DMS79 treated with DMSO at 0.1 percent for 48 hours (cell line): ENCODE data around the gene MGMT.

Experiments used
- DNase-seq: peaks from one replicate; lab custom pipeline; 2025; lab: John Stamatoyannopoulos, UW

MGMT gene

GRCh38 chr10:129520440-129521080 is 53.5 kb downstream of the MGMT start:
- no peak for DNase-seq

DNA sequence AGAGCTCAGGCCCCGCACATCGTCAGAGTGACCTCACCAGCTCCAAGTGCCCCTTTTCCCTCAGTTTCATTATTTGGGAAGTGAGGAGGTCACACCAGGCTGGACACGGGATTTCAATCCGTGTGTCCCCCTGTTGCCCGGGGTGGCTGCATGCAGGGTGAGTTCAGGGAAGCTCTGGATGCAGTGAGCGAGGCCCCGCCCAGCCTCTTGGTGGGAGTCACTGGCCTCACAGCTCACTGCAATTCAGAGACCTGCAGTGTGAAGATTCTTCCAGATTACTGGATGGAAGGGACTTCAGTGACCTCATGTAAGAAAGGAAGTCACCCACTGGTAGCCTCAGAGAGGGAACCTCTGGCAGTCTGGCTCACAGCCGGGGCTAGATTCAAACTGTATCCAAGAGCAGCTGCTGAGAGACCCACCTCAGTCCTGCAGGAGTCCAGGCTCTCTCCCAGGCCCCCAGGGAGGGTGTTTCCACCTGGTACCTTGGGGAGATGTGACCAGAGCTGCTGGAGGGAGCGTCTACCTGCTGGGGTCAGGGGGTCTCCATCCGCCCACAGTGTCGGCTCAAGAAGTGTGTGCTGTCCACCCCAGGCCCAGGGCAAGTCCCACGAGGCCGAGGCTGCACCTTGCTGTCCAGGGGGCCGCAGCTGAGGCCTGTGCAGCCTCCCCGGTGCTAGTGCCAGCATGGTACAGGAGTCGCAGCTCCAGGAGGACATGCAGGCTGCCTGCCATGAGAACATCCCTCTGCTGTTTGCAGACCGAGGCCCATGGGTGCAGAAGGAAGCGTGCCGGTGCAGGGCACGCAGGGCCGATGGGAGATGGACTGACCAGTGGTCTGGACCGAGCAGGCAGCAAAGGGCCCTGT is 54.4 kb downstream of the MGMT start:
- DNase-seq = no peak

GRCh38 chr10:129522041-129522585 is 55.1 kb downstream of the MGMT start:
- no peak for DNase-seq

- DNase-seq = no peak
These were observed 56.1 kb downstream of the MGMT start for GRCh38 chr10:129523031-129523722.

- DNase-seq = no peak
These were observed 56.8 kb downstream of the MGMT start for GRCh38 chr10:129523723-129524316.

DNA sequence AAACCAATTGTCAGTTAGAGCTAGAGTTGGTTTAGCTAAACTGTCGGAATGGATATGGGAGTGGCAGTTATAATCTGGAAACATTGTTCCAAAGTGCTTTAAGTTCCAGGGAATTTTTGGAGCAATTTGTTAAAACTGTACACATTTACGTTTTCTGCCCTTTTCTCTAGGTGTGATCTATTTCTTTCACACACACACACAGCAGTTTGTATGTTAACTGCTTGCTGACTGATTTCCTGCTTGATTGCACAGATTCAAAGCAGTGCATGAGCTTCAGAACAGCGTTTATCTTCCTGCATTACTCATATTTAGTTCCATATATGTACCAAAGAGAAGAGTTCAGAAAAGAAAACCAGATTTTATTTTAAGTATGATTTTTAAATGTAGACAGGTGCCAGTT is 57.9 kb downstream of the MGMT start:
- DNase-seq = no peak

DNA sequence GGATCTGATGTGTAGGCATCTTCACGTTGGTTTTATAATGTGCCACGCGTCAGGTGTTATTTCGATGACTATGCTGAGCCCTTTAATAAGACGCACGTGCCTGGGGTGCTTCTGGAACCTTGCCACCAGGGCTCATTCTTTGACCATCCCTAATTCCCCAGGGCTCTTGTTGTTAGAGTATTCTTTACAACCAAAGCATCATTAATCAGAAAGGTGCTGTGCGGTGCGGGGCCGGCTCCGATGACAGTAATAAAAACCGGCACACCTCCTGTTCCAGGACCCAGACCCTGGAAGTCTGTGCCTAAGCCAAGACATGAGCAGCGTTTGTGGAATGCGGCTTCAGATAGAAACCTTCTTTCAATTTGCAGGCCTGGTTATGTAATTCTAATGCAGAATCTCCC is 58.4 kb downstream of the MGMT start:
- no peak for DNase-seq

DNA sequence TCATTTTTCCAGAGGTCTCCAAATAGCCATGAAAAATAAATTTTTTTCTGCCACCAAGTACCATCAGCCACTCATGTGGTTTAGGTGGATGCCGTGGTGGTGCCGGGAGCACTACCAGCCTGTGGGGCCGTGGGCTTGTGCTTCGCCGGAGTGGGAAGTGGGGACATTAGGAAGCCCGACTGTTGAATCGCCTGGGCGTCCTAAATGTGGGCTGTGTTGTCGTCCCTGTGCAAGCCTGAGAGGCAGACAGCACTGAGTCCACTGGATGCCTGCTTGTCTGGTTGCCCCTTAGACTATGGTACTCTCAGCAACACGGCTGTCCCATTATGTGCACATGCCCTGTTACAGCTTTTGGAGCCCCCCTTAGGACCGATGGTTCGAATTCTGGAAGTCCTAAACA is 59.9 kb downstream of the MGMT start:
- no peak for DNase-seq

DNA sequence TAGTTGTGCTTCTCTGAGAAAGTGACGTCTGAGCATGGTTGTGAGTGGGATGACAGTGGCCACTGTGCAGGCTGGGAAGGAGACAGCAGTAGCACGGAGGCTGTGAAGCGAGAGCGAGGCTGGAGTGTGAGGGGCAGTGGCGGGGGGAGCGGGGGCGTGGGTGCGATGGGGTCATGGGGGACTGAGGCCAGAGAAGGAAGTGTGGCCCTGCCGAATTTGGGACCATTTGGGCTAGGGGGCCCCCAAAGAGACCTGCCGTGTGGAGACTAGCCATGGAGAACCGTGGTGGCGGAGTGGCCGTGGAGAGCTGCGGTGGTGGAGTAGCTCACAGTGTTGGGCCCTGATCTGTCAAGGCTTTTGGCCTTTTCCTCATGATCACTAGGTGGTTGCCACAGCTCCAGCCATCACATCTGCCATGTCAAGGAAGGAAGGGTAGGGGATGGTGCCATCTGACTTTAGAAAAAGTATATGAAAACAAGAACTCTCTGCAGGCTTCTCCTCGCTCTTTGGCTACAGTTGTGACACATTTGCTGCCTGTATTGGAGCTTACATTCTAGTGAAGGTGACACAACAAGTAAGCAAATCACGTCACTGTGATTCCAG is 61.4 kb downstream of the MGMT start:
- DNase-seq = no peak

GRCh38 chr10:129530581-129530980 is 63.5 kb downstream of the MGMT start:
- DNase-seq = no peak

DNA sequence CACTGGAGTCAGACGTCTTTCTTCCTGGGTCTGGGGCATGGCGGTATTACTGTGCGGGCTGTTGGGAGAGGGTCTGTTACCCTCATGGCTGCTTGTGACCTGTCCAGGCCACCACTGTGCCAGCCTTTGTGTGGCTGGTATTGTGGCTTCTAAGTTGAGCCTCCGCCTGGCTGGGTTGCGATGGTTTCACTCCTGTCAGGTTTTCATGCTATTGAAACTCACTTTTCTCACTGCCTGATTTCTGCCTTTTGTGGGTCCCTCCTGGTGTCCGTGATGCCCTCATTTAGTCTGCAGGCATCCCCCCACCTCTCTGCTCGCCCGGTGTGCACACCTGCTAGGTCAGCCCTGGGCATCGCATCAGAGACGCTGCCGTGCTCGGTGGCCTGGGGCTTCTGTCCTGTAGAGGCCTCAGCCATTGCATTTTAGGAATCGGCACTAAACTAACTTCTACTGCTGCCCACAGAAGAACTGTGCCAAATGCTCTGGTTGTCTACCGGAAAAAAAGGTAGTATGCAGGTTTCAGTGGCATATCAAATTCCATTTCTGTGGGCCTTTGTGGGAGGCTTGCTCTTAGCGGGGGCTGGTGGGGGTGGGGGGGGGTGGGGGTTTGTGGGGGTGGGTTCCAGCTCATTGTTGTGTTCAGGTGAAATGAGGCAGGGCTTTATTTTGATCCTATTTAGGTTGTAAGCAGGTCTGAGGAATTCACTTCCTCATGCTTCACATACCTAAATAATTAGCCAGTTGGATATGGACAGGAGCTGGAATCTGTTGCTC is 64.3 kb downstream of the MGMT start:
- no peak for DNase-seq

- no peak for DNase-seq
These were observed 65.1 kb downstream of the MGMT start for GRCh38 chr10:129531969-129532660.

GRCh38 chr10:129532838-129533237 is 65.8 kb downstream of the MGMT start:
- DNase-seq = no peak

GRCh38 chr10:129533281-129533680 is 66.2 kb downstream of the MGMT start:
- DNase-seq = no peak

DNA sequence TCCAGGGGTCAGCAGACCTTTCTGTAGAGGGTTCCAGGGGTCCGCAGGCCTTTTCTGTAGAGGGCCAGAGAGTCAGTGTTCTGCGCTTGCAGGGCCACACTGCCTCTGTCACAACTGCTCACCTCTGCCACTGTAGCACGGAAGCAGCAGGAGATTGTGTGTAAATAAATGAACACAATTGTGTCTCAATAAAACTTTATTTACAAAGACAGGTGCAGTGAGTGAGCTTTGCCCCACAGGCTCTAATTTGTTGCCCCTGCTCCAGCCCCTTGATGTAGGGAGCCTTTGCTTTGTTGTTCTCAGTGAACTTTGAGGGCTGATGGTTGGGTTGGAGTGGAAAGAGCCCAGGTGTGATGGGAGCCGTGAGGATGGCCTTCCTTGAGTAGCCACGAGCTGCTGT is 67.8 kb downstream of the MGMT start:
- no peak for DNase-seq

GRCh38 chr10:129536336-129536735 is 69.3 kb downstream of the MGMT start:
- no peak for DNase-seq

- no peak for DNase-seq
These were observed 70.1 kb downstream of the MGMT start for GRCh38 chr10:129537151-129537550.

- DNase-seq = no peak
These were observed 71.2 kb downstream of the MGMT start for GRCh38 chr10:129538236-129538635.

- no peak for DNase-seq
These were observed 74.2 kb downstream of the MGMT start for GRCh38 chr10:129541200-129541599.

DNA sequence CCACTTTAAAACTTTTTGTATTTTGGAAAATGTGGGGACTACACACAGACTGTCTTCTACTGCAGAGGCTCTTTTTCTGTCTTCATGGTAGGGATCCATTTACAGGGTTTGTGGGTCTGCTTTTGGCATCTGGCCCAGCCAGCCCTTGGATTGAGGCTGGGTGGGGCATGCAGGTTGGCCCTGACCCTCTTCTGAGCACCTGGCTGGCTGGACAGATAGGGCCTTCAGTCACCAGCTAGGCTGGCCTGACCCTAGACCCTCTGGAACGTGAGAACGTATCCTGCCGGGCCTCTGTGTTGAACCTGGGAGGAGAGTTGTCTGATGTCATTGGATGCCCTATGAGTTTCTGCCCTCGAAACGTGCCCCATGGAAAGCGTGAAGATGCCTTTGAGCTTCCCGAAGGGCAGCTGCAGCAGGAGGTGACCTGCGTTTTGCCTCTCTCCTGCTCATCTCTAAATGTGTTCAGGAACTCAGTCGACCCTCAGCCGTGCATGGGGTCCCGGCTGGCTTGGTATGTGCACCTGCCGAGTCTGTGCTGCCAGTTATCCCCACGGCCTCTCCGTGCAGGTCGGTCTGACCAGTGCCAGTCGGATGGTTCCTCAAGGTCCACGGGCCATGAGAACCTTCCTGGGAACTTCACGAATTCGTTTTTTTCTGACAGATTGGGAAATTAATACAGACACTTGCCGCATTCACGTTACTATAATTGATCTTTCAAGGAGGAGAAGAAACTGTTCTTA is 74.9 kb downstream of the MGMT start:
- DNase-seq = no peak
